ENCODE measurements around the gene MYL3.

The MYL3 gene

DNA sequence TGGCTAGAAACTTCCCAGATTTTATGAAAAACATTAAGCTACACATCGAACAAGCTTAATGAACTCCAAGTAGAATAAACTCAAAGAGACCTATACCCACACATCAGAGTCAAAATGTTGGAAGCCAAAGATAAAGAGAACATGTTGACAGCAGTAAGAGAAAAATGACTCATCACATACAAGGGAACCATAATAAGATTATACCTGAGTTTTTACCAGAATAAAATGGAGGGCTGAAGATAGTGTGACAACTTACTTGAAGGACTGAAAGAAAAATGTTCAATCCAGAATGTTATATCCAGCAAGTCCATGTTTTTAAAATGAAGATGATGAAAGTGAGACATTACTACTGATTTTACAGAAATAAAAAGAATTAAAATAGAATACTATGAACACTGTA lies 22.8 kb downstream of the MYL3 start:
- no peak for DNase-seq (ENCODE audit: low read depth)
- TF ChIP-seq, protein P1, sequence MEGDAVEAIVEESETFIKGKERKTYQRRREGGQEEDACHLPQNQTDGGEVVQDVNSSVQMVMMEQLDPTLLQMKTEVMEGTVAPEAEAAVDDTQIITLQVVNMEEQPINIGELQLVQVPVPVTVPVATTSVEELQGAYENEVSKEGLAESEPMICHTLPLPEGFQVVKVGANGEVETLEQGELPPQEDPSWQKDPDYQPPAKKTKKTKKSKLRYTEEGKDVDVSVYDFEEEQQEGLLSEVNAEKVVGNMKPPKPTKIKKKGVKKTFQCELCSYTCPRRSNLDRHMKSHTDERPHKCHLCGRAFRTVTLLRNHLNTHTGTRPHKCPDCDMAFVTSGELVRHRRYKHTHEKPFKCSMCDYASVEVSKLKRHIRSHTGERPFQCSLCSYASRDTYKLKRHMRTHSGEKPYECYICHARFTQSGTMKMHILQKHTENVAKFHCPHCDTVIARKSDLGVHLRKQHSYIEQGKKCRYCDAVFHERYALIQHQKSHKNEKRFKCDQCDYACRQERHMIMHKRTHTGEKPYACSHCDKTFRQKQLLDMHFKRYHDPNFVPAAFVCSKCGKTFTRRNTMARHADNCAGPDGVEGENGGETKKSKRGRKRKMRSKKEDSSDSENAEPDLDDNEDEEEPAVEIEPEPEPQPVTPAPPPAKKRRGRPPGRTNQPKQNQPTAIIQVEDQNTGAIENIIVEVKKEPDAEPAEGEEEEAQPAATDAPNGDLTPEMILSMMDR (conservative IDR thresholded peaks at IDR 0.05; ENCODE audit: control insufficient read depth, insufficient read depth, low read depth, low read length), result no peak
- H3K4me3 ChIP-seq (ENCODE audit: control insufficient read depth, low read depth, low read length), result no peak overlapping the region

DNA sequence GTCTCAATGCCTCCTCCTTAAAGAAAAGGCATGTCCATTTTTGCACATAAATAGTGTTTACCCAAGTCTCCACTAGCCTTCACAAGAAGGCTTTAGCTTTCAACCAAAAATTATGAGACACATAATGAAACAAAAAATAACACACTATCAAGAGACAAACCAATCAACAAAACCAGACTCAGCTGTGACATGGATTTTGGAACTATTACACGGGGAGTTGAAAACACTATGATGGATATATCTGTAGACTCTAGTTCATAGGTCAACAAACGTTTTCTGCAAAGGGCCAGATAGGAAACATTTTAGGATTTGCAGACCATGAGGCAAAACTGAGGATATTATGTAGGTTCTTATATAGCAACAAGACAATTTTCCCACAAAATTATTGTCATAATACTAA lies 24.9 kb downstream of the MYL3 start:
- TF ChIP-seq, protein P1 (conservative IDR thresholded peaks at IDR 0.05; ENCODE audit: control insufficient read depth, insufficient read depth, low read depth, low read length), result no peak
- no peak overlapping the region for H3K4me3 ChIP-seq (ENCODE audit: control insufficient read depth, low read depth, low read length)
- no peak for DNase-seq (ENCODE audit: low read depth)

DNA sequence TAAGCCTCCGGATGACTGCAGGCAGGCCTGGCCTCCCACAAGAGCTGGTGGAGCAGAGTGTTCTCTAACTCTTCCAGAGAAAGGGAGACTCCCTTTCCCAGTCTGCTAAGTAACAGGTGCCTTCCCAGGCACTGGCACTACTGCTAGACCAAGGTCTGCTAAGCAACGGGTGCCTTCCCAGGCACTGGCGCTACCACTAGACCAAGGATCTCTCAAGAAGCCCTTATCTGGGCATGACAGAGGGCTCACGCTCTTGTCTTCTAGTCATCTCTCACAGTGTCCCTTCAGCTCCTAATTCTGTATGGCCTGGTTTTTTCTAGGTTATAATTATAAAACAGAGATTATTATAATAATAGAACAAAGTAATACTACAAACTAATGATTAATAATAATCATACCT lies 27.8 kb downstream of the MYL3 start:
- no peak for DNase-seq (ENCODE audit: low read depth)
- H3K4me3 ChIP-seq (ENCODE audit: control insufficient read depth, low read depth, low read length), result no peak overlapping the region
- TF ChIP-seq, protein P1 (conservative IDR thresholded peaks at IDR 0.05; ENCODE audit: control insufficient read depth, insufficient read depth, low read depth, low read length), result no peak

DNA sequence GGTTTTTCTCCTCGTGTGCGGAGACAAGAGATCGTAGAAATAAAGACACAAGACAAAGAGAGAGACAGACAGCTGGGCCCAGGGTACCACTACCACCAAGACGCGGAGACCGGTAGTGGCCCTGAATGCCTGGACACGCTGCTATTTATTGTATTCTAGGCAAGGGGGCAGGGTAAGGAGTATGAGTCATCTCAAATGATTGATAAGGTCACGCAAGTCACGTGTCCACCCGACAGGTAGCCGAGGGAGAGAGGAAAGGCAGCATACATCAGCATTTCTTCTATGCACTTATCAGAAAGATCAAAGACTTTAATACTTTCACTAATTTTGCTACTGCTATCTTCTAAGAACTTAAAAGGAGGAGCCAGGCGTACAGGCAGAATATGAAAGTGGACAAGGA lies 28.2 kb downstream of the MYL3 start:
- no peak overlapping the region for H3K4me3 ChIP-seq (ENCODE audit: control insufficient read depth, low read depth, low read length)
- TF ChIP-seq, protein P1 (conservative IDR thresholded peaks at IDR 0.05; ENCODE audit: control insufficient read depth, insufficient read depth, low read depth, low read length), result no peak
- DNase-seq (ENCODE audit: low read depth), result no peak

DNA sequence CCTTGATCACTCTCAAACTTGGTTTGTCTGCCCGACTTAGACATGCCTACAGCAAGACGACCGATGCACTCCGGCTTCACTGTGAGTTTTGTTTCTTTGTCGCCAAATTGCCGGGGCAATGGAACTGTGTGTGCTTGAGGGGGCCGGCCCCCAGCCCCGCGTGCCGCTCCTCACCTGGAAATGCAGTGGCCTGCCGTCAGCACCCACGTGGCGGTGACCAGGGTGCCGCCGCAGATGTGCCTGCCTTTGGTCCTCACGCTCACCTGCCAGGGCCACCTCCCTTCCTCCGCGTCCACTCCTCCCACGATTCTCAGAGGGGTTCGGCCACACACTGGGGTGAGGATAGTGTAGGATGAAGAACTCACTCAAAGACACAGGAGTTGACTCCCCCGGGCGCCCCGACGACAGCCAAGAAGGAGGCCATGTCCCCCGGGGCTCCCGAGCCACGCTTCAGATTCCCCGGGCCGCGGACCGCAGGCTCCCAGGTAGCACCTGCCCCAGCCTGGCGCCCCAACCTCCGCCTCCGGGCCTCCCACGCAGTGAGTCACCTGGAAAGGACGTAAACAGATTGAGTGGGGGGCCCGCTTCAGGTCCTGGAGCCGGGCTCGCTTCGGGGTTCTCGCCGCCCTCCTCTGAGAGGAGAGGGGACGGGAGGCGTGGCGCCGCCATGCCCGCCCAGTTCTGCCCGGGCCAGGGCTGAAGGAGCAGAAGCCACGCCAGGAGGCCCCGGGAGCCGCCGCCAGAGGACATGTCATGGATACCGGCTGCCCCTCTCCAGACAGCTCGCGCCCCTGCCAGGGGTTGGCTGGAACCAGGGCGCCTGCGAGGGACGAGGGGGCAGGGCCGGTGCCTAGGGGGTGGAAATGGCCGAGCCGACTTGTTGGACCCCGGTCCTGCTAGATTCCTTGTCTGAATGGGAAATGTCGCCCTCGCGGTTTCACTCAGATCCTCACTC lies 29.6 kb downstream of the MYL3 start:
- no peak overlapping the region for H3K4me3 ChIP-seq (ENCODE audit: control insufficient read depth, low read depth, low read length)
- TF ChIP-seq, protein P1 (conservative IDR thresholded peaks at IDR 0.05; ENCODE audit: control insufficient read depth, insufficient read depth, low read depth, low read length), result no peak
- DNase-seq (ENCODE audit: low read depth), result no peak

DNA sequence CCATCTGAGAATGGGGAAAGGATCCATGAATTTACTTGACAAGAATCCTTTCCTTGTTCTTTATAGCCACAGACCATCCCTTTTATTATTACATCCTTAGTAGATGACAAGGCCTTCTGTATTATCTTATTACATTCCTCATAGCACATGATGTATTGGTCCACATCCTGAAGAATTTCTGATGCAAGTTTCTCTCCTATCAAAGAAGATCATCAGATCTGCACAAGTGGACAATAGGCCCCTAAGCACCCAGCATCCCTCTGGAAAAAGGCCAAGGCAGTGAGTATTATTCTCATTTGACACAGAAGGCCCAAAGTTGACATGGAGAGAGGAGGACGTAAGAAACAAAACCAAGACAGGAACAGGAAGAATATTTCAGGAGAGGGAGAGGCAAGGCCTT lies 31.4 kb downstream of the MYL3 start:
- DNase-seq (ENCODE audit: low read depth), result no peak
- TF ChIP-seq, protein P1 (conservative IDR thresholded peaks at IDR 0.05; ENCODE audit: control insufficient read depth, insufficient read depth, low read depth, low read length), result no peak
- no peak overlapping the region for H3K4me3 ChIP-seq (ENCODE audit: control insufficient read depth, low read depth, low read length)

All from fibroblast of mammary gland (primary cell).